Uterus (tissue), 4 donors: ENCODE data around the gene EXOC2. TPM values are rescaled to one million over a fixed set of nuclear protein-coding genes. Genes with fewer than 3 reads are reported as not detected.

Experiments used
- DNase-seq, 2 donors: peaks; one replicate each; pipeline ENCODE4 v3.0.0-alpha.2; 2019 to 2020
- H3K27ac ChIP-seq, 2 donors: fragments of 200-600 bp; sonication (generic); 1 replicate in 1 of 2; 2 replicates in 1 of 2; pipeline ENCODE4 v1.5.1; 2016 to 2018
- H3K27me3 ChIP-seq, 2 donors: fragments of 200-600 bp; sonication (generic); one replicate each; pipeline ENCODE4 v1.5.1; 2018 to 2019; ENCODE audit warnings: control low read depth in 1 of 2
- H3K36me3 ChIP-seq, 2 donors: fragments of 200-600 bp; sonication (generic); one replicate each; pipeline ENCODE4 v1.5.1; 2019; ENCODE audit warnings: control low read depth in 1 of 2
- H3K4me1 ChIP-seq, 2 donors: fragments of 200-600 bp; sonication (generic); one replicate each; pipeline ENCODE4 v1.5.1; 2018 to 2019; ENCODE audit warnings: control low read depth in 1 of 2
- H3K4me3 ChIP-seq, 2 donors: fragments of 200-600 bp; sonication (generic); 1 replicate in 1 of 2; 2 replicates in 1 of 2; pipeline ENCODE4 v1.5.1; 2018 to 2019; ENCODE audit warnings: mild to moderate bottlenecking in 1 of 2
- H3K9me3 ChIP-seq, 2 donors: fragments of 200-600 bp; sonication (generic); one replicate each; pipeline ENCODE4 v1.5.1; 2019; ENCODE audit warnings: control low read depth in 1 of 2
- POLR2A ChIP-seq, 2 donors: fragments of 450-650 bp; IDR thresholded peaks; one replicate each; pipeline ENCODE4 v1.6.1; 2016; ENCODE audit warnings: antibody characterized with exemption in 2 of 2, mild to moderate bottlenecking in 1 of 2, moderate library complexity in 1 of 2
- intact Hi-C: fragments of 100-400 bp; cut with DNase I; formaldehyde crosslinking; loops from one replicate; pipeline ENCODE4 v1.15.1; 2023; ENCODE audit warnings: low total_unique reads
- total RNA-seq, 4 donors: library from RNA; depleted of rRNA in 3 of 4; stranded (reverse); fragments of >200 nt in 3 of 4; gene quantifications; one replicate each; pipeline versions ENCODE4 v1.1.0 to v1.2.4, GENCODE V29; 2014 to 2023
- TF ChIP-seq, protein P1 (sequence below), 4 experiments: fragments of 200-600 bp in 2 of 4; fragments of 450-650 bp in 2 of 4; sonication (generic) in 2 of 4; IDR thresholded peaks; one replicate each; pipeline ENCODE4 v1.5.1; 2016 to 2019; ENCODE audit warnings: antibody characterized with exemption in 4 of 4, mild to moderate bottlenecking in 2 of 4, moderate library complexity in 1 of 4
- donor health status: DM: yes; HTN: yes; CAD: no.

Gene EXOC2
- total RNA-seq, 4 donors from 2014 or later, result 12.3 to 27.0 (median 22.9) TPM

DNA sequence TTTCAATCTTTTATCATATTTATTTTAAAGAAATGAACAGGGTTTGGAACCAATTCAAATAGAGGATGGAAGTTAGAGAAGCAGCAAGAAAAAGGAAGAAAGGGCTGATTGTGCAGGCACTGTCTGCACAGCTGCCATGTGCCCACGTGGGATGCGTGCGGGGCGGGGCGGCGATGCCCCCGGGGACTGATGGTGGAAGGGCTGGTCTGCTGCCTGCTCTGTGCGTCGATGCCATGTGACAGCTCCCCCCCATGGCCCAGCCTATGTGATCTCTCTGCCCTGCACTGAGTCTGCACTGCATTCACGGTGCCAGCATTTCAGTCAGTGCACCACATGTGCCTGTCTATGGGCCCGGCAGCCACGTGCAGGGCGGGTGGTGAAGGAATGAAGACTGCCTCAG, 205.0 kb downstream of the EXOC2 start:
- Histone ChIP-seq H3K36me3 (no peaks in the 10 kb centered on the region), H3K9me3 (no peaks in the 10 kb centered on the region), H3K4me3 (no peak overlapping the region), H3K27me3 (no peaks in the 10 kb centered on the region), H3K27ac (no peak overlapping the region), H3K4me1 (no peaks in the 10 kb centered on the region)
- DNase-seq, result no peak
- TF ChIP-seq POLR2A (IDR thresholded peaks at IDR 0.05), result no peak
- TF ChIP-seq, protein P1, sequence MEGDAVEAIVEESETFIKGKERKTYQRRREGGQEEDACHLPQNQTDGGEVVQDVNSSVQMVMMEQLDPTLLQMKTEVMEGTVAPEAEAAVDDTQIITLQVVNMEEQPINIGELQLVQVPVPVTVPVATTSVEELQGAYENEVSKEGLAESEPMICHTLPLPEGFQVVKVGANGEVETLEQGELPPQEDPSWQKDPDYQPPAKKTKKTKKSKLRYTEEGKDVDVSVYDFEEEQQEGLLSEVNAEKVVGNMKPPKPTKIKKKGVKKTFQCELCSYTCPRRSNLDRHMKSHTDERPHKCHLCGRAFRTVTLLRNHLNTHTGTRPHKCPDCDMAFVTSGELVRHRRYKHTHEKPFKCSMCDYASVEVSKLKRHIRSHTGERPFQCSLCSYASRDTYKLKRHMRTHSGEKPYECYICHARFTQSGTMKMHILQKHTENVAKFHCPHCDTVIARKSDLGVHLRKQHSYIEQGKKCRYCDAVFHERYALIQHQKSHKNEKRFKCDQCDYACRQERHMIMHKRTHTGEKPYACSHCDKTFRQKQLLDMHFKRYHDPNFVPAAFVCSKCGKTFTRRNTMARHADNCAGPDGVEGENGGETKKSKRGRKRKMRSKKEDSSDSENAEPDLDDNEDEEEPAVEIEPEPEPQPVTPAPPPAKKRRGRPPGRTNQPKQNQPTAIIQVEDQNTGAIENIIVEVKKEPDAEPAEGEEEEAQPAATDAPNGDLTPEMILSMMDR (IDR thresholded peaks at IDR 0.05), result no peak
- intact Hi-C loops, result no loop called here

DNA sequence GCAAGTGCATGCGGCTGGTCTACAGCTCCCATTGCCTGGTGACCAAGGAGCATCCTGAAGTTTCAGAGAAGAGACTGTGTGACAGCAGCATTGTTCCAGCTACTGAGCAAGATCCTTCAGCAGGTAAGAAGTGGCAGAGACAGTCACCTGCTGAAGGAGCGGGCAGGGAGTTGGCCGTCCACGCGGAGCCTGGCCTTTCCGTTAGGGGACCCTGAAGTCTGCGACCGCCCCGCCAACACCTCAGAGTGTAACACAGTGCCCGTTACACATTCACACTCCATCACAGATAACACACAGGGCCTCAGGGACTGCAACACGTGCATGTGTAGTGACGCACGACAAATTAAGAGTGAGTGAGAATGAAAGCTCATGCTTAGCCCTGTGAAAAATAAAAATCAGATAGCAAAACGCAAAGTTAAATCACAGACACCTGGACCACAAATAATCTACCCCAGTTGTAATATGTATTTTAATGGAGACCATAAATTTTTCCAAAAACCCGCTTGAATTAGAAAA, 207.2 kb downstream of the EXOC2 start:
- no peak for TF ChIP-seq POLR2A (IDR thresholded peaks at IDR 0.05)
- TF ChIP-seq, protein P1 (IDR thresholded peaks at IDR 0.05), result no peak
- intact Hi-C loops, result no loop called here
- no peaks in the 10 kb centered on the region for H3K27me3 ChIP-seq
- H3K27ac ChIP-seq, result no peak overlapping the region
- no peaks in the 10 kb centered on the region for H3K9me3 ChIP-seq
- no peaks in the 10 kb centered on the region for H3K36me3 ChIP-seq
- DNase-seq, result no peak
- H3K4me1 ChIP-seq, result no peaks in the 10 kb centered on the region
- H3K4me3 ChIP-seq, result no peak overlapping the region

DNA sequence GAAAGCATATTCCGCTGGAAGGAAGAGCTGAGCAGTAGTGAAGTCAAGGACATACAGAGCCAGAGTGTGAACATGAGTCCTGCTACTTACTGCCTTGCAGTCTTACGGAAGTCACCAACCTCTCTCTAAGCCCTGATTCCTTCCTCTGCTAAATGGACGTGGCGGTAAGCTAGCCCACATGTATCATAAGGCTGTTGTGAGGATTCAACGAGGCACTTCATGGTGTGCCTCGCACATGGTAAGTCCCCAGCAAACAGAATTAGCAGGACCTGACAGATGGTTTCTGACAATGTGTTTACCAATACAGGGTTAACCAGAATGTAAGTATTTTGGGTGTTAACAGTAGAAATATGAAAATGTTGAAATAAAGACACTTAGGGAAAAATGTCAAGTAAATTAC, 208.2 kb downstream of the EXOC2 start:
- Histone ChIP-seq H3K4me3 (no peak overlapping the region), H3K27ac (no peak overlapping the region), H3K9me3 (no peaks in the 10 kb centered on the region), H3K4me1 (no peaks in the 10 kb centered on the region), H3K27me3 (no peaks in the 10 kb centered on the region), H3K36me3 (no peaks in the 10 kb centered on the region)
- intact Hi-C loops, result no loop called here
- DNase-seq, result no peak
- TF ChIP-seq, protein P1 (IDR thresholded peaks at IDR 0.05), result no peak
- no peak for TF ChIP-seq POLR2A (IDR thresholded peaks at IDR 0.05)

DNA sequence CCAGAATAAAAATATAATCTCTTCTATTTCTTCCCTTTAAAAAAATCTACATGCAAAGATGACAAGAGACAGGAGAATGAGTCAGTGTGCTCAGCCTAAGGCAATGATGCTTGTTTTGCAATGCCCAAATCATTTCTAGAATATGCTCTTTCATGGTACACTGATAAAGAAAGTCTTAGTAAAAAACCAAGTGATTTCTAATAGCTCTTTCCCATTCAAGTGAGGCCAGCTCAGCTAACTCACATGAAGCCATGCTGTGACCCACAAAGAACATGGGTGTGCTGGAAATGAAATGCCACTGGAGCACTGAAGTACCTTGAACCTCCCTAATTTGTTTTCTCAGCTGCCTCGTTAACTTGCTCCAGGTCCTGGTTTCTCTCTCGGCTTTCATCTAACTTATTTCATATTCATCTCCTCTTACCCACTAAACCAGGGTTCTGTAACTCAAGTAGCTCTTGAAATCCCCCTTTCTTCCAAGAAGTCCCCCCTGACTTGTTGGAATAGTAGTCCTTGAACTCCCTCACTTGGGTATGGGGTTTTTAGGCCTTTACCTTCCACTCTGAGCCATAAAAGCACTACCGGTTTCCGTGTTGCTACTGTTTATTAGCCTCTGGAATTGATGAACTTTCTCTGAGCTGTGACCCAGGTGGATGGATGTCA, 208.7 kb downstream of the EXOC2 start:
- no peak for DNase-seq
- intact Hi-C loops, result no loop called here
- H3K27me3 ChIP-seq, result no peaks in the 10 kb centered on the region
- H3K36me3 ChIP-seq, result no peaks in the 10 kb centered on the region
- no peak overlapping the region for H3K27ac ChIP-seq
- no peak overlapping the region for H3K4me3 ChIP-seq
- no peak for TF ChIP-seq POLR2A (IDR thresholded peaks at IDR 0.05)
- TF ChIP-seq, protein P1 (IDR thresholded peaks at IDR 0.05), result no peak
- no peaks in the 10 kb centered on the region for H3K9me3 ChIP-seq
- H3K4me1 ChIP-seq, result no peaks in the 10 kb centered on the region

DNA sequence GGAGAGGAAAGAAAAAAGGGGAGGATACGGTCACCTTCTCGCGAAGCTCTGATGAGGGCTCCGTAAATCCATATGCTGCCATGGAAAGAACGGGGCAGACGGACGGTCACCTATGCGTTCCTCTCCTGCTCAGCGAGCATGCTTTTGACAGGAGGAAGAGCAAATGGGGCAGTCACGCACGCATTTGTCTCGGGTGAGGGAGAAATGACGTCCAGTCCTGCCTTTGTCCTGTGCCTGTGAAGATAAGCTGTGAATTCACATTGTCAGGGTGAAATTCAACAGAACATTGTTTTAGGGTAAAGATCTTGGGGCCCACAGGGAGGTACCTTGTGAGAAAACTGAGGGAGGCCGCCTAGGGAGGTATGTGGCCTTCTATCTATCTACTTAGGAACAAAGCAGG, 217.6 kb downstream of the EXOC2 start:
- no peak for TF ChIP-seq POLR2A (IDR thresholded peaks at IDR 0.05)
- TF ChIP-seq, protein P1 (IDR thresholded peaks at IDR 0.05), result no peak
- Histone ChIP-seq H3K9me3 (no peaks in the 10 kb centered on the region), H3K36me3 (no peaks in the 10 kb centered on the region), H3K4me1 (no peaks in the 10 kb centered on the region), H3K4me3 (no peak overlapping the region), H3K27ac (no peak overlapping the region), H3K27me3 (no peaks in the 10 kb centered on the region)
- intact Hi-C loops, result no loop called here
- no peak for DNase-seq
